HG03196 (cell line): Measurements from ENCODE around the gene CENPQ.

ENCODE experiments used
- ATAC-seq: cut with Tn5 transposase; IDR thresholded peaks from one replicate; pipeline ENCODE4 v1.9.1; 2021; ENCODE audit not compliant: unreplicated experiment

Gene CENPQ

GRCh38 chr6:49499623-49500022 is 36.5 kb downstream of the CENPQ start, which contains the start of gene GLYATL3:
Gene GLYATL3, plus strand, starts transcription at chr6:49499923. Its CDS starts 12,068 bp downstream, at chr6:49511991.
- ATAC-seq, result no peak

- ATAC-seq, result no peak
These were observed 41.5 kb downstream of the CENPQ start for GRCh38 chr6:49504666-49505065.

GRCh38 chr6:49506569-49507111 is 43.5 kb downstream of the CENPQ start:
- no peak for ATAC-seq

GRCh38 chr6:49509342-49509741 is 46.2 kb downstream of the CENPQ start:
- ATAC-seq, result no peak

- ATAC-seq, result no peak
These were observed 50.2 kb downstream of the CENPQ start for GRCh38 chr6:49513153-49513989.

GRCh38 chr6:49514571-49515484 is 51.7 kb downstream of the CENPQ start:
- no peak for ATAC-seq

- no peak for ATAC-seq
These were observed 52.4 kb downstream of the CENPQ start for GRCh38 chr6:49515485-49516146.

- ATAC-seq, result no peak
These were observed 53.0 kb downstream of the CENPQ start for GRCh38 chr6:49516147-49516505.

GRCh38 chr6:49517919-49518318 is 54.7 kb downstream of the CENPQ start:
- ATAC-seq, result no peak

GRCh38 chr6:49519660-49520059 is 56.5 kb downstream of the CENPQ start:
- peak; percentile 69 for ATAC-seq

GRCh38 chr6:49522710-49523593 is 59.8 kb downstream of the CENPQ start:
- ATAC-seq, result no peak

GRCh38 chr6:49523901-49524300 is 60.7 kb downstream of the CENPQ start:
- ATAC-seq, result no peak

GRCh38 chr6:49524541-49524940 is 61.4 kb downstream of the CENPQ start:
- ATAC-seq, result no peak

GRCh38 chr6:49526598-49526997 is 63.4 kb downstream of the CENPQ start:
- ATAC-seq, result no peak

GRCh38 chr6:49527320-49527719 is 64.2 kb downstream of the CENPQ start:
- no peak for ATAC-seq

- no peak for ATAC-seq
These were observed 65.4 kb downstream of the CENPQ start for GRCh38 chr6:49528571-49528970.

GRCh38 chr6:49530141-49530776 is 67.1 kb downstream of the CENPQ start:
- no peak for ATAC-seq

- ATAC-seq, result peak; percentile 91
These were observed 68.8 kb downstream of the CENPQ start for GRCh38 chr6:49531774-49532569.

- ATAC-seq, result no peak
These were observed 72.6 kb downstream of the CENPQ start for GRCh38 chr6:49535795-49536194.
